Colonic mucosa (tissue), 4 donors: Measurements from ENCODE around the gene NUDT8. TPM values are rescaled to one million over a fixed set of nuclear protein-coding genes. Genes with fewer than 3 reads are reported as not detected.
"Not testable (repeated sequence)": the region's sequence is repeated elsewhere in the genome, so short reads cannot be mapped to it uniquely, and the experiment has no call there.

Experiments
- DNase-seq: peaks from one replicate; pipeline ENCODE4 v3.0.0-alpha.2; 2020
- H3K27ac ChIP-seq: fragments of 200-600 bp; one replicate; pipeline ENCODE4 v1.8.0; 2021
- H3K27me3 ChIP-seq: fragments of 200-600 bp; one replicate; pipeline ENCODE4 v1.8.0; 2021
- H3K36me3 ChIP-seq: fragments of 200-600 bp; one replicate; pipeline ENCODE4 v1.8.0; 2021
- H3K4me1 ChIP-seq: fragments of 200-600 bp; one replicate; pipeline ENCODE4 v1.8.0; 2021; ENCODE audit warnings: mild to moderate bottlenecking
- H3K4me3 ChIP-seq: fragments of 200-600 bp; one replicate; pipeline ENCODE4 v1.8.0; 2021
- H3K9ac ChIP-seq, 2 donors: one replicate each; pipeline ENCODE4 v1.7.0; 2013; ENCODE audit warnings: control low read depth in 2 of 2, low read depth in 2 of 2, low read length in 2 of 2
- H3K9me3 ChIP-seq: fragments of 200-600 bp; one replicate; pipeline ENCODE4 v1.8.0; 2021
- intact Hi-C: fragments of 100-400 bp; cut with DNase I; formaldehyde crosslinking; loops from one replicate; pipeline ENCODE4 v1.14.1; 2022
- total RNA-seq, 2 donors: library from RNA; stranded (reverse); fragmentation: NEBNext Ultra II Directional in 1 of 2; extraction: Animal tissue kit (Norgen Biotek cat#: 25700) in 1 of 2; gene quantifications; one replicate each; pipeline ENCODE4 v1.2.1, GENCODE V29; 2021
- TF ChIP-seq, protein P1 (sequence below): fragments of 200-600 bp; IDR thresholded peaks from one replicate; pipeline ENCODE4 v1.8.0; 2022; ENCODE audit warnings: antibody characterized with exemption, mild to moderate bottlenecking
- donor health status: healthy.
- donor health status: DM: no; HTN: no; CAD: no.
- donor health status: DM: no; HTN: no; CAD: no.

The NUDT8 gene
- total RNA-seq, 2 donors from 2014 or later: 35.1 to 52.5 TPM

DNA sequence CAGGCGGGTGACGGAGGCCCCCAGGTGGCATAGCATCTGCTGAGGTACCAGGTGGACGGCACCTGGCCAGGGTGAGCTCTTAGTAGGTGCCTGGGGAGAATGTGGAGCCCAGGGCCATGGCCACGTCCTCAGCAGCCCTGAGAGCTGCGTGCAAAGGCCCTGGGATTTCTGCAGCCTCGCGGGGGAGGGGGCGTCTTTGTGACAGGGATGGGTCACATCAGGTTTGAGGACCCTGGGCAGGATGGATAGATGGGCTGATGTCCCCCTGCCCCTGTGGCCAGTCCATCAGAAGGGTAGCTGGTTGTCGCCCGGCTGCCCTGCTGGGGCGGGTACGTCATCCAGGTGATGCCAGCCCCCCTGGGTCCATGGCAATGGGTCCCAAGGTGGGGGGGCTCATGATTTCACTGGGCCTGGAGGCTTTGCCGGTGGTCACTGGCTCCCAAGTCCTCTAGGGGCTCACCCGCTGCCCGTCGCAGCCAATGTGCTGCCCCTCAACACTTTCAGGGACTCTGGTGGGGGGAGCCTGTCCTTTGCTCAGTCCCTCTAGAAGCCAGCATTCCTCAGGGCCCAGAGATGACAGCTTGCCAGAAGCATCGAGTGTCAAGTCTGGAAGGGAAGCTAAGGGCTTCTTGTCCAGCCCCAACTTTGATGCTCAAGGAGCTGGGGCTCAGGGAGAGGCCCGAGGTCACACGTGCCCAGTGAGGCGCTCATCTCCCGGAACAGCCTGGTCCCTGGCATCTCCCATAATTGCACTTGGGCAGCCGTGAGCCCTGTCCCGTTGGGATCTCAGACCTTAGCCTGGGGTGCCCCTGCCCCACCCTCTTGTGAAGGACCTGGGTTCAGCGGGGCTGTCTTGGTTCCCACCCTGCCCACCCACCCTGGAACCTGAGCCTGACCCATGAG is 9.0 kb upstream of the NUDT8 start:
- no peak overlapping the region for H3K4me3 ChIP-seq
- TF ChIP-seq, protein P1, sequence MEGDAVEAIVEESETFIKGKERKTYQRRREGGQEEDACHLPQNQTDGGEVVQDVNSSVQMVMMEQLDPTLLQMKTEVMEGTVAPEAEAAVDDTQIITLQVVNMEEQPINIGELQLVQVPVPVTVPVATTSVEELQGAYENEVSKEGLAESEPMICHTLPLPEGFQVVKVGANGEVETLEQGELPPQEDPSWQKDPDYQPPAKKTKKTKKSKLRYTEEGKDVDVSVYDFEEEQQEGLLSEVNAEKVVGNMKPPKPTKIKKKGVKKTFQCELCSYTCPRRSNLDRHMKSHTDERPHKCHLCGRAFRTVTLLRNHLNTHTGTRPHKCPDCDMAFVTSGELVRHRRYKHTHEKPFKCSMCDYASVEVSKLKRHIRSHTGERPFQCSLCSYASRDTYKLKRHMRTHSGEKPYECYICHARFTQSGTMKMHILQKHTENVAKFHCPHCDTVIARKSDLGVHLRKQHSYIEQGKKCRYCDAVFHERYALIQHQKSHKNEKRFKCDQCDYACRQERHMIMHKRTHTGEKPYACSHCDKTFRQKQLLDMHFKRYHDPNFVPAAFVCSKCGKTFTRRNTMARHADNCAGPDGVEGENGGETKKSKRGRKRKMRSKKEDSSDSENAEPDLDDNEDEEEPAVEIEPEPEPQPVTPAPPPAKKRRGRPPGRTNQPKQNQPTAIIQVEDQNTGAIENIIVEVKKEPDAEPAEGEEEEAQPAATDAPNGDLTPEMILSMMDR: no peak
- peaks cover 4% of the 10 kb centered on the region for H3K4me1 ChIP-seq
- intact Hi-C loops: no loop called here
- H3K36me3 ChIP-seq: no peaks in the 10 kb centered on the region
- H3K27ac ChIP-seq: no peak overlapping the region
- H3K27me3 ChIP-seq: no peaks in the 10 kb centered on the region
- DNase-seq: no peak
- H3K9ac ChIP-seq: no peak overlapping the region
- H3K9me3 ChIP-seq: no peaks in the 10 kb centered on the region

GRCh38 chr11:67637441-67637840 is 7.7 kb upstream of the NUDT8 start:
- H3K36me3 ChIP-seq, H3K9ac ChIP-seq, H3K4me3 ChIP-seq, H3K4me1 ChIP-seq, H3K27me3 ChIP-seq, intact Hi-C loops, H3K9me3 ChIP-seq: not testable (repeated sequence)
- peak overlapping the region; percentile 44 for H3K27ac ChIP-seq
- peak; percentile 38 for DNase-seq

DNA sequence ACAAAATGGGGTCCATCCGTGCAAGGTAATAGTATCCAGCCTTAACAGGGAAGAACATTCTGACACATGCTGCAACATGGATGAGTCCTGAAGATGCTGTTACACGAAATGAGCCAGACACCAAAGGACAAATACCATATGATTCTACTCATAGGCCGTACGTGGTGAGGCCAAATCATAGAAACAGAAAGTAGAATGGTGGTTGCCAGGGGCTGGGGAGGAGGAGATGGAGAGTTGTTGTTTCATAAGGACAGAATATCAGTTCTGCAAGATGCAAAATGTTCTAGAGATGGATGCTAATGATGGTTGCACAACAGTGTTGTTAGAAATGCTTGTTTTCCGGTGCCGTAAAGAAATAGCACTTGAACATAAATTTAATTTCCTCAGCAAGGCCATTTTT is 7.2 kb upstream of the NUDT8 start:
- intact Hi-C loops: no loop called here
- no peak overlapping the region for H3K9ac ChIP-seq
- H3K27me3 ChIP-seq: no peaks in the 10 kb centered on the region
- no peaks in the 10 kb centered on the region for H3K9me3 ChIP-seq
- H3K36me3 ChIP-seq: no peaks in the 10 kb centered on the region
- DNase-seq: no peak
- TF ChIP-seq, protein P1: no peak
- no peak overlapping the region for H3K4me3 ChIP-seq
- peaks cover 9% of the 10 kb centered on the region for H3K4me1 ChIP-seq
- H3K27ac ChIP-seq: peak overlapping the region; percentile 44

DNA sequence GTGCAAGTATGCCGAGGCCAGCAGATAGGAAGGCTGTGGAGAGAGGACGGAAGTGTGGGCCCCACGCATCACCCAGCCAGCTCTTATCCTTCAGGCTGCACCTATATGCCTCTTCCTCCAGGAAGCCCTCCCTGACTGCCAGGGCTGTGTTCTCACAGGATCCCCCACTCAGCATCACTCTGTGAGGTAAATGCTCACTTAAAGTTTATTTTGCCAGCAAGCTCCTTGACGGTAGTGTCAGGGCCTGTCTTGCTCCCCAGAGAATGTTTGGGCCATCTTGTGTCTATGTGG is 5.4 kb upstream of the NUDT8 start:
- no peak overlapping the region for H3K4me3 ChIP-seq
- H3K4me1 ChIP-seq: peaks cover 21% of the 10 kb centered on the region
- intact Hi-C loops: no loop called here
- H3K36me3 ChIP-seq: no peaks in the 10 kb centered on the region
- TF ChIP-seq, protein P1: no peak
- H3K9me3 ChIP-seq: no peaks in the 10 kb centered on the region
- H3K27ac ChIP-seq: peak overlapping the region; percentile 63
- DNase-seq: no peak
- H3K9ac ChIP-seq: no peak overlapping the region
- no peaks in the 10 kb centered on the region for H3K27me3 ChIP-seq

DNA sequence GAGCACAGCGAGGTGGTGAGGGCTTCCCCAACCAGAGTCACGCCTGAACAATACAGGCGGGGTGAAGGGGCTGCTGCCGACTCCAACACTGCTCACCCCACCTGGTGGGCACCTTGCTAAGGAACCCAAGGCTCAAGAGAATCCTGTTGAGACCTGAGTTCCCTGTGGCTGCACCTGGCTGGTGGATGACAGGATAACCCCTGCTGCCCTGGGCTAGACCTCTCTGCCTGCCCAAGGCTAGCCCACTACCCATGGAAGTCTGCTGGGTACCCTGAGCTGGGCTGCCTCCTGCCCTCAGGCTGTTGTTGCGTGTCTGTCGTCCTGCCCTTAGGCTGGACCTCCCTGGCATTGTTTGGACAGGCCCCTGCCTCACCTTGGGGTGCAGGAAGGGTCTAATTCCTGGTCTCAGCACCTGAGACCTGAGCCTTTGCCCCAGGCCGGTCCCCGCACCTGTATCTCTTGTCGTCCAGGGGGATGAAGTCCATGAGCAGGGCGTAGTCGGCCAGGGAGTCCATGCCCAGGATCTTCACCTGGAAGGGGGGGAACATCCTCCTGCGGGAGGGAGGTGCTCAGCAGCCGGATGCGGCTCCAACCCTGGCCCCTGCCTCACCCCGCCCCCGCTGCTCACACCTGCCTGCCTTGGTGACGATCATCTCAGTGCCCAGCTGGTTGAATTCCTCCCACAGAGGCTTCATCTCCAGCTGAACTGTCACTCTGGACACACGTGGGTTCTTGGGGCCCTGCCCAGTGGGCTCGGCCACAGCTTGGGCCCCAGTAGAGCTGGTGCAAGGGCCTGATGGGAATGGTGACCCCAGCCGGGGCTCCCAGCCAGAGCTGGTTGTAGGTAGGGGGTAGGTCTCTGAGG is 4.9 kb upstream of the NUDT8 start:
- DNase-seq: peak; percentile 46
- Histone ChIP-seq H3K27ac (peak overlapping the region; percentile 63), H3K9ac (no peak overlapping the region), H3K27me3 (no peaks in the 10 kb centered on the region), H3K9me3 (no peaks in the 10 kb centered on the region), H3K36me3 (no peaks in the 10 kb centered on the region), H3K4me1 (peaks cover 21% of the 10 kb centered on the region), H3K4me3 (no peak overlapping the region)
- intact Hi-C loops: no loop called here
- TF ChIP-seq, protein P1: no peak
